ENCODE measurements around the gene CALML3.

Gene CALML3

DNA sequence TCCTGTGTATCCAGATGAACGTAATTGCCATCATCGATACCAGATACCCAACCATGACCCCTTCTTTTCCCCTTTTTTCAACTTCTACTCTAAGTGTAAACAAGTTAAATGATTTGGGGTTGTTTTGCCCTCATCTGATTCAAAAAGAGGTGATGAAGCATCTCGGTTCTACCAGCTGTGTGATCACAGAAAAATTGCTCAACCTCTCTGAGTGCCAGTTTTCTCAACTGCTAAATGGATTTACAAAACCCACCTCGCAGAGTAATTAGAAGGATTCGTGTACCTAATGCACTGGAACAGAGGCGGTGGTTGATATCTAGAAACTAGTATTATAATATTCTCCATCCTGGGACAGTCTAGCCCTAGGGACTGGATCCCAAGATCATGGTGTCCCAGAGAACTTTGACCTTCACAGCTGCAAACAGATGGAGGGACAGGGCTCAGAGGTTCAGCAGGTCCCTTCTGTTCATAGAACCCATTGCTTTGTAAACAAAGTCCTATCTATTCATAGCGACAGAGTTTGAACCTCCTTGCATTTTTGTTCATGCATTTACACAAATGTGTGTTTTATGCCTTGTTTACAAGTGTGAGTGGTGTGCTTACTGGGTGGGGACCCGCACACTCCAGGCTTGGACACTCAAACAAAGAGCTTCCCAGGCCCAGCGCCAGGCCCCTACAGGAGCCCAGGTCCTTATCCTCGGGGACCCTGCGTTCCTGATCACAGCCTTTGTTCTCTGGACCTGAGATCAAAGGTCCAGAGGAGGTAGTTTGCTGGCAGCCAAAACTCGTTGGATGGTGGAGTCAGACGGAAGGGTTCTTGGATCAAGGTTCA, 46.4 kb downstream of the CALML3 start:
- TF ChIP-seq, protein P1, sequence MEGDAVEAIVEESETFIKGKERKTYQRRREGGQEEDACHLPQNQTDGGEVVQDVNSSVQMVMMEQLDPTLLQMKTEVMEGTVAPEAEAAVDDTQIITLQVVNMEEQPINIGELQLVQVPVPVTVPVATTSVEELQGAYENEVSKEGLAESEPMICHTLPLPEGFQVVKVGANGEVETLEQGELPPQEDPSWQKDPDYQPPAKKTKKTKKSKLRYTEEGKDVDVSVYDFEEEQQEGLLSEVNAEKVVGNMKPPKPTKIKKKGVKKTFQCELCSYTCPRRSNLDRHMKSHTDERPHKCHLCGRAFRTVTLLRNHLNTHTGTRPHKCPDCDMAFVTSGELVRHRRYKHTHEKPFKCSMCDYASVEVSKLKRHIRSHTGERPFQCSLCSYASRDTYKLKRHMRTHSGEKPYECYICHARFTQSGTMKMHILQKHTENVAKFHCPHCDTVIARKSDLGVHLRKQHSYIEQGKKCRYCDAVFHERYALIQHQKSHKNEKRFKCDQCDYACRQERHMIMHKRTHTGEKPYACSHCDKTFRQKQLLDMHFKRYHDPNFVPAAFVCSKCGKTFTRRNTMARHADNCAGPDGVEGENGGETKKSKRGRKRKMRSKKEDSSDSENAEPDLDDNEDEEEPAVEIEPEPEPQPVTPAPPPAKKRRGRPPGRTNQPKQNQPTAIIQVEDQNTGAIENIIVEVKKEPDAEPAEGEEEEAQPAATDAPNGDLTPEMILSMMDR (conservative IDR thresholded peaks at IDR 0.05; ENCODE audit: low read depth, low read length), result no peak
- no peak overlapping the region for H3K4me3 ChIP-seq (ENCODE audit: low read length)
- DNase-seq (ENCODE audit: low read depth), result no peak

DNA sequence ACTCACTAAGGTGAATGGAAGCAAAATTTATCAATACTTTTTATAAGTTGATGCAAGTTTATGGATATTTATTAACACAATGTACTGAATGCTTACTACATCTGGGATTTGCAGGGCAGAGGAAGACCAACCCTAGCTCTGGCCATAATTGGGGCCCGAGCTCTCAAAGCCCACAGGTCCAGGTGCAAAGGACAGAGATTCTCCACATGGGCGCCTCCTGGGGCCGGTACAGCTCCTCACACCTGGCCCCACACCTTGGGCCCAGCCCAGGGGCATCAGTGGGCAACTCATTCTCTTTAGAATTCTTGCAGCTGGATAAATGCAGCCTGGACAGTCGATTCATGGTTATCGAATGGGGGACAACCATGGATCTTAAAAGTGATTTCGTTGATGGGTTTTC, 47.1 kb downstream of the CALML3 start:
- TF ChIP-seq, protein P1 (conservative IDR thresholded peaks at IDR 0.05; ENCODE audit: low read depth, low read length), result no peak
- no peak for DNase-seq (ENCODE audit: low read depth)
- no peak overlapping the region for H3K4me3 ChIP-seq (ENCODE audit: low read length)

DNA sequence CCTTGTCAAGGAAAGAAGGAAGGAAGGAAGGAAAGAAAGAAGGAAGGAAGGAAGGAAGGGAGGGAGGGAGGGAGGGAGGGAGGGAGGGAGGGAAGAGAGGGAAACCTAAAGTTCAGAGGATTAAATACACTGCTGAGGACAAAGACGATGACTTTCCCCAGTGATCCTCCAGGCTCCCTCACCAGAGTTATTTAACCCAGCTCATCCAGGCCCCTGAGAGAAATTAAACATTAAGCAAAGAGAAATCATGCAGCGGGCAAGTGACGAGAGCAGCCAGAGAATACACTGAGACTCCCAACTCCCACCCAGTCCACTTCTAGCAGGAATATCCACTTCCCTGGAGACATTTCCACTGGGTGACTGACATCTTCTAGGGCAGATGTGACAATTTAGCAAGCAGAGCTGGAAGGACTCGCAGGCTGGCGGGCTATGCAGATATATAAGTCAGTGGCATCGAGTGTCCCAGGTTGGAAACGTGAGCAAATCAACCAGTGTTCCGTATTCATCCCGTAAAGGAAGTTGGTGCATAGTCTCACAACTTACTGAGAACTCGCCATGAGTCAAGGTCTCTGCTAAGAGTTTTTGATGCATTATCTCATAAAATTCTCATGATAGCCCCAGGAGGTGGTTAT, 48.7 kb downstream of the CALML3 start:
- DNase-seq (ENCODE audit: low read depth), result no peak
- H3K4me3 ChIP-seq (ENCODE audit: low read length), result no peak overlapping the region
- TF ChIP-seq, protein P1 (conservative IDR thresholded peaks at IDR 0.05; ENCODE audit: low read depth, low read length), result no peak

DNA sequence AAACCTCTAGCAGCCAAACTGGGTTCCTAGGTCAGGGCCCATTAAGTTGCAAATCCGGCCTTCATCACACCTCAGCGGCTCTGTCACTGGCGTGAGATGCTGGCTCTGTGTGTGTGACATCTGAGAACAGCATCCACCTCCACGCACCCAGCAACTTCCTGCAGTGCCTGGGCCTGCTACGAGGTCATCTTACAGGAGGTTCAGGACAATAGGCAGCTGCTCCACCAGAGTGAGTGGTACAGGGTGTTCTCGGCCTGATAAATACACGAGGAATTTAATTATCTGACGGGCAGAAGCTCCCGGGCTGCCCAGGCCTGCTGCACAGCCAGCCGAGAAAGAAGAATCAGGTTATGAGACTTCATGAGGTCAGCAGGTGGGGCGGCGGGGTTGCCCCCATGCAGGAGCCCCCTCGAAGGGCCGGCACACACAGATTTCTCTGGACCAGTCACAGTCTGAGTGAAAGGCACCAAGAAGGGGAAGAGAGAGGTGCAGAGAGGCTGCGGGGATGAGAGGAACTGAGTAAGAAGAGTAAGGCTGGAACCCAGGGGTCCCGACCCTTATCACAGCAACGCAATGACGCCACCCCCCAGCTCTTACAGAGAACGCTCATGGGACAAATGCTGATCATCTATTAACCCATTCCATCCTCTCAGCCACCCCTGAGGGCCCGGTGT, 49.3 kb downstream of the CALML3 start:
- TF ChIP-seq, protein P1 (conservative IDR thresholded peaks at IDR 0.05; ENCODE audit: low read depth, low read length), result no peak
- no peak for DNase-seq (ENCODE audit: low read depth)
- H3K4me3 ChIP-seq (ENCODE audit: low read length), result no peak overlapping the region

DNA sequence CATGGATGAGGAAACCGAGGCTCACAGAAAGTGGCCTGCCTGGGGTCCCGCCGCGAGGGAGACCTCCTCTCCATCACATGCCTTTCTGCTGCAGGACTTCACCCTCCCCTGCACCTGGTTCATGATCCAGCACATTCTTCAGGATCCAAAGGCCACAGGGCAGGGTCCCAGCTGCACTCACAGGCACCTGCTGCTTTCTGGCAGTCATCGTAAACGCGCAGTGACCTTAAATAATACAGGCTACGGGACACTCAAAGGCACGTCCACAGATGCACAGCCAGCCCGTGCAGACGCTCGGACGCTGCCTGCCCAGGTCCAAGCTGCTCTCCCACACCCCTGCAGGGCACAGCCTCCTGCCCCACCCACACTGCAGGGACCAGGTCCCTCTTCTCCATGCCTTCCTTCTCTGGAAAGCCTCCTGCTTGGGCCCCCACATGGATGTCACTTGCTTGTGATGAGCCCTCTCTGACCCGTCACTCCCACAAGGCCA, 49.9 kb downstream of the CALML3 start:
- TF ChIP-seq, protein P1 (conservative IDR thresholded peaks at IDR 0.05; ENCODE audit: low read depth, low read length), result no peak

DNA sequence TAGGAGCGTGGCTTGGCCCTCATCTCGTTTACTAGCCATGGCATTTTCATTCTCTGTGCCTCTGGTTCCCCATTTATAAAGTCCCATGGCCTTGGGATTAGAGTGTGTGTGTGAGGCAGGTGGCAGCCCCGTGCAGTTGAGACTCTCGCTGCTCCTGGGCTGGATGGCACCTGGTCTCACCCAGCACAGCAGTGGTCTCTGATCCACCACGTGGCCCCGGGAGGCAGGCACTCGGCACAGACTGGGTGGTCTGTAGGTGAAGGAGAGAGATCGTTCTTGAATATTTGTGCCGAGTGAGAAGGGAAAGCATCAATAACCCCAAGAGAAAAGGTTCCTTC, 50.4 kb downstream of the CALML3 start:
- TF ChIP-seq, protein P1 (conservative IDR thresholded peaks at IDR 0.05; ENCODE audit: low read depth, low read length), result no peak
- no peak overlapping the region for H3K4me3 ChIP-seq (ENCODE audit: low read length)
- DNase-seq (ENCODE audit: low read depth), result no peak

More for the DNA sequence above, 49.9 kb downstream of the CALML3 start:
- H3K4me3 ChIP-seq (ENCODE audit: low read length), result no peak overlapping the region
- DNase-seq (ENCODE audit: low read depth), result no peak
